Lower lobe of right lung (tissue), 2 donors: ENCODE results near the gene TES. TPM values are rescaled to one million over a fixed set of nuclear protein-coding genes. Genes with fewer than 3 reads are reported as not detected.

Experiments
- ATAC-seq, 2 donors: fragments of 200-7000 bp; cut with Tn5 transposase; one replicate each; pipeline ENCODE4 v1.9.1; 2020 to 2022; ENCODE audit warnings: mild to moderate bottlenecking in 2 of 2, moderate library complexity in 2 of 2
- DNase-seq: peaks from one replicate; pipeline ENCODE4 v3.0.0-alpha.2; 2020
- H3K27ac ChIP-seq: fragments of 200-600 bp; one replicate; pipeline ENCODE4 v1.8.0; 2022
- H3K27me3 ChIP-seq: fragments of 200-600 bp; one replicate; pipeline ENCODE4 v1.8.0; 2022; ENCODE audit warnings: low read depth
- H3K36me3 ChIP-seq: fragments of 200-600 bp; one replicate; pipeline ENCODE4 v1.8.0; 2022; ENCODE audit warnings: mild to moderate bottlenecking
- H3K4me1 ChIP-seq: fragments of 200-600 bp; one replicate; pipeline ENCODE4 v1.8.0; 2022
- H3K4me3 ChIP-seq: fragments of 200-600 bp; one replicate; pipeline ENCODE4 v1.8.0; 2022; ENCODE audit warnings: mild to moderate bottlenecking
- H3K9me3 ChIP-seq: fragments of 200-600 bp; one replicate; pipeline ENCODE4 v1.8.0; 2022
- intact Hi-C: fragments of 100-400 bp; cut with DNase I; formaldehyde crosslinking; loops from one replicate; pipeline ENCODE4 v1.11.0; 2022
- total RNA-seq: library from RNA; stranded (reverse); fragmentation: NEBNext Ultra II Directional; extraction: Animal tissue kit (Norgen Biotek cat#: 25700); gene quantifications from one replicate; pipeline ENCODE4 v1.2.1, GENCODE V29; 2021
- TF ChIP-seq, protein P1 (sequence below): fragments of 200-600 bp; IDR thresholded peaks from one replicate; pipeline ENCODE4 v1.8.0; 2022; ENCODE audit warnings: antibody characterized with exemption, mild to moderate bottlenecking
- donor health status: DM: no; HTN: yes; CAD: no; lungs with severe emphysema.

Gene TES
- total RNA-seq, 1 donor from 2014 or later, result 74.5 TPM

- ATAC-seq (peak; percentile 37 to 59), DNase-seq (no peak)
- H3K4me3 ChIP-seq, result no peak overlapping the region
- peaks cover 8% of the 10 kb centered on the region for H3K4me1 ChIP-seq
- H3K9me3 ChIP-seq, result no peaks in the 10 kb centered on the region
- TF ChIP-seq, protein P1, sequence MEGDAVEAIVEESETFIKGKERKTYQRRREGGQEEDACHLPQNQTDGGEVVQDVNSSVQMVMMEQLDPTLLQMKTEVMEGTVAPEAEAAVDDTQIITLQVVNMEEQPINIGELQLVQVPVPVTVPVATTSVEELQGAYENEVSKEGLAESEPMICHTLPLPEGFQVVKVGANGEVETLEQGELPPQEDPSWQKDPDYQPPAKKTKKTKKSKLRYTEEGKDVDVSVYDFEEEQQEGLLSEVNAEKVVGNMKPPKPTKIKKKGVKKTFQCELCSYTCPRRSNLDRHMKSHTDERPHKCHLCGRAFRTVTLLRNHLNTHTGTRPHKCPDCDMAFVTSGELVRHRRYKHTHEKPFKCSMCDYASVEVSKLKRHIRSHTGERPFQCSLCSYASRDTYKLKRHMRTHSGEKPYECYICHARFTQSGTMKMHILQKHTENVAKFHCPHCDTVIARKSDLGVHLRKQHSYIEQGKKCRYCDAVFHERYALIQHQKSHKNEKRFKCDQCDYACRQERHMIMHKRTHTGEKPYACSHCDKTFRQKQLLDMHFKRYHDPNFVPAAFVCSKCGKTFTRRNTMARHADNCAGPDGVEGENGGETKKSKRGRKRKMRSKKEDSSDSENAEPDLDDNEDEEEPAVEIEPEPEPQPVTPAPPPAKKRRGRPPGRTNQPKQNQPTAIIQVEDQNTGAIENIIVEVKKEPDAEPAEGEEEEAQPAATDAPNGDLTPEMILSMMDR, result no peak
- intact Hi-C loops, result no loop called here
- peak overlapping the region; percentile 27 for H3K27ac ChIP-seq
- H3K27me3 ChIP-seq, result no peaks in the 10 kb centered on the region
- no peaks in the 10 kb centered on the region for H3K36me3 ChIP-seq
Observed at GRCh38 chr7:116165717-116166116, 44.6 kb upstream of the TES start.

DNA sequence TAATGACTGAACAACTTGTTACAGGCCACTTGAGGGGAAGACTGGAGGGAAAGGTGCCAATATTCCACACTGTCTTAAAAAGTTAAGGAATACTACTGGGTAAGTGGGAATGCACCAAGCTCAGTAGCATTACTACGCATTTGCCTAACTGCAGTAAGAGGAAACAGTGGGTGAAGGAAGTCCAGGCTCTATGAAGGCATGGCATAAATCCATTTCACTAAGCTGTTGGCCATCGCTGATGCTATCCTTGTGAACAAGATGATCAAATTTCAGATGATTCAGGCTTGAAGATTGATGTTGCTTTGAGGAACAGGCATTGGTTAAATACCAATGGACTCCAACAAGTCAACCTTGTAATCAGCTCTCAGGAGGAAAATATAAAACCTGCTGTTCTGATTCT is 44.2 kb upstream of the TES start:
- Histone ChIP-seq H3K4me1 (peaks cover 8% of the 10 kb centered on the region), H3K36me3 (no peaks in the 10 kb centered on the region), H3K27me3 (no peaks in the 10 kb centered on the region), H3K4me3 (no peak overlapping the region), H3K9me3 (no peaks in the 10 kb centered on the region), H3K27ac (peak overlapping the region; percentile 27)
- intact Hi-C loops, result no loop called here
- ATAC-seq, result no peak
- TF ChIP-seq, protein P1, result no peak
- no peak for DNase-seq

DNA sequence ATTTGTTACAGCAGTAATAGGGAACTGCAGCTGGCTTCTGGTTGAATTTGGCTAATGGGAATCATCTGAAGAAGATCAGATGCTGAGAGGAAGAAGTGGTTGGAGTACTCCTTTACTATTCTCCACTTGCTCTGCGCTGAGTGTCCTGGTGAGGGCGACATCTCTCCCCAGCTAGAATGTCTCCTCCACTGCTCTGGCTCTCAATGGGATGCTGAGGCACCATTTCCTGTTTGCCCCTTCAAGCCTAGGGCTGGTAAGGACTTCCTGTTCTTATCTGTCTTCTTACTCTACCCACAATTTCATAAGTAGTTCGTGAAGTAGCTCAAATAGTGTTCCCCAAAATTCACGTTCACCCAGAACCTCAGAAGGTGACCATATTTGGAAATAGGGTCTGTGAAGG is 43.2 kb upstream of the TES start:
- H3K9me3 ChIP-seq, result no peaks in the 10 kb centered on the region
- no peak overlapping the region for H3K27ac ChIP-seq
- no peaks in the 10 kb centered on the region for H3K36me3 ChIP-seq
- H3K4me3 ChIP-seq, result no peak overlapping the region
- peaks cover 5% of the 10 kb centered on the region for H3K4me1 ChIP-seq
- intact Hi-C loops, result no loop called here
- no peak for DNase-seq
- TF ChIP-seq, protein P1, result no peak
- ATAC-seq, result peak in 1 of 2 donors; percentile 18
- no peaks in the 10 kb centered on the region for H3K27me3 ChIP-seq

DNA sequence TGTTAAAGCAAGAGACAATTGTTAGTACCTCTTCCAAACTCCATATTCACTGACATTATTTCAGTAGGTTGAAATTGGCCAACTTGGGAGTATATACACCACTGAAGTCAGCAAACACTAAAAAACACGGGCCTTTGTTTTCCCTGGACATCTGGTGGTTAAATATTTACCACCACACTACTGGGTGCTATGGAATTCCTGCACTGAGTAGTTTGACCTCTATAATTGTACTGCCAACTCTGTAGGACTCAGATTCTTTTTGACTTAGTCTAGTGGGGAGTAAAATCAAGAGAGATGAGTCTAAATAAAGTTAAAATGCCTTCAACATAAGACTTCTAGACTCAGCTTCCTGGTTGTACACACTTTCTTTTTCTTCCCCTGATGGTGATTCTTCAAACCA is 41.3 kb upstream of the TES start:
- Histone ChIP-seq H3K27me3 (no peaks in the 10 kb centered on the region), H3K36me3 (no peaks in the 10 kb centered on the region), H3K4me1 (peaks cover 6% of the 10 kb centered on the region), H3K4me3 (no peak overlapping the region), H3K9me3 (no peaks in the 10 kb centered on the region), H3K27ac (no peak overlapping the region)
- TF ChIP-seq, protein P1, result no peak
- ATAC-seq (peak; percentile 55 to 74), DNase-seq (no peak)
- intact Hi-C loops, result no loop called here

DNA sequence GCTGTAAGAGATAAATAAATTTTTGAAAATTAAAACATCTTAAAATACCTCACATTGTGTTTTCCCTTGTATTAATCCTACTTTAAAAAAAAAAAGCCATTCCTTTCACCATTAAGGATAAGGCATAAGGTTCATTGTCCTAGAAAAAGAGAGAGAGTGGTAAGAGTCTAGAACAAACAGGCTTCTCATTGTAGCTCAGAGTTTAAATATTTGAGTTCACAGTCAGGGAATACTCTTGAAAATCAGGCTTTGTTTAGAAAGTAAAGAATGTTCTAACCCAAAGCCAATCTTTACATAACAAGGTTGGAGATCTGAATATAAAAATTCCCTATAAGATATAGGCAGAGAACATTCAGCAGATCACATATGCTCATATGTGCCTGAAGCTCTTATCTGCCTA is 40.2 kb upstream of the TES start:
- Histone ChIP-seq H3K4me3 (no peak overlapping the region), H3K4me1 (peaks cover 6% of the 10 kb centered on the region), H3K36me3 (no peaks in the 10 kb centered on the region), H3K27me3 (no peaks in the 10 kb centered on the region), H3K27ac (no peak overlapping the region), H3K9me3 (no peaks in the 10 kb centered on the region)
- intact Hi-C loops, result no loop called here
- ATAC-seq (peak; percentile 56 to 86), DNase-seq (no peak)
- TF ChIP-seq, protein P1, result no peak

DNA sequence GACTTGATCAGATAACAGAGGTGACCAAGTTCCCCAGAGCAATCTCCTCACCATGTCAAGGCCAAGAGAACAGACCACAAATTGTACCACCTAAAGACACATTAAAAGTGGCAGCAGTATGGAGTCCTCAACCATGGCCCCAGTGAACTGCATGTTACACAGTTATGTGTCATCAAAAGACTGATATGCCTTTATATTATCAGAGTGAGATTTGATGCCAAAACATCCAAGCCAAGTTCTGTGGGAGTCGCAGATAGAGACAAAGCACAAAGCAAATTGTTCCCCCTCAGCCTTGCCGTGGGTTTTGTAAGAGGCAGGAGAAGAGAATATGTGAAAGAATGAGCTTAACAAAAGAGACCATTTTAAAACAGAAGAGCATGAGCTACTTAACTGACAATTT is 39.2 kb upstream of the TES start:
- TF ChIP-seq, protein P1, result no peak
- no peaks in the 10 kb centered on the region for H3K36me3 ChIP-seq

More for the DNA sequence above, 39.2 kb upstream of the TES start:
- DNase-seq (no peak), ATAC-seq (no peak)
- intact Hi-C loops, result no loop called here
- H3K4me1 ChIP-seq, result peaks cover 6% of the 10 kb centered on the region
- H3K9me3 ChIP-seq, result no peaks in the 10 kb centered on the region
- H3K27ac ChIP-seq, result no peak overlapping the region
- H3K4me3 ChIP-seq, result no peak overlapping the region
- no peaks in the 10 kb centered on the region for H3K27me3 ChIP-seq
